Naive thymus-derived CD4-positive, alpha-beta T cell (primary cell): ENCODE results near the gene TNFRSF1B. TPM values are rescaled to one million over a fixed set of nuclear protein-coding genes. Genes with fewer than 3 reads are reported as not detected.
A peak's percentile ranks its signal among the peaks of the same experiment; 100 is the strongest.

Source experiments
- ATAC-seq: fragments of 150-1000 bp; cut with Tn5 transposase; 2 replicates; pipeline ENCODE4 v1.10.0; 2021; ENCODE audit warnings: mild to moderate bottlenecking, moderate library complexity
- CTCF ChIA-PET: fragments of 350-600 bp; sonication (Branson Sonifier 250); formaldehyde crosslinking; loops from one replicate; lab custom pipeline; 2021; ENCODE audit warnings: antibody characterized with exemption; lab: Charles Lee
- POLR2A ChIA-PET: fragments of 350-600 bp; sonication (Branson Sonifier 250); formaldehyde crosslinking; loops from one replicate; lab custom pipeline; 2021; ENCODE audit warnings: antibody characterized with exemption, inconsistent platforms; lab: Charles Lee
- DNase-seq, 9 donors: peaks; one replicate each; pipeline versions ENCODE4 v3.0.0 to v3.0.0-alpha.2; 2020 to 2022; ENCODE audit warnings: mixed read lengths in 1 of 9
- H3K27ac ChIP-seq: one replicate; pipeline ENCODE4 v1.7.0; 2013; ENCODE audit warnings: mild to moderate bottlenecking, low read depth, low read length, moderate library complexity
- H3K27me3 ChIP-seq, 2 donors: one replicate each; pipeline ENCODE4 v1.7.0; 2013; ENCODE audit warnings: low read length in 2 of 2, mild to moderate bottlenecking in 2 of 2, moderate library complexity in 2 of 2; ENCODE audit not compliant: control insufficient read depth in 2 of 2, insufficient read depth in 2 of 2
- H3K36me3 ChIP-seq, 3 experiments: 1 replicate in 2 of 3; 2 replicates in 1 of 3; pipeline ENCODE4 v1.7.0; 2013; ENCODE audit warnings: low read length in 3 of 3, mild to moderate bottlenecking in 3 of 3, moderate library complexity in 1 of 3; ENCODE audit not compliant: insufficient read depth in 3 of 3, control insufficient read depth in 2 of 3
- H3K4me1 ChIP-seq, 2 donors: one replicate each; pipeline ENCODE4 v1.7.0; 2013; ENCODE audit warnings: low read length in 2 of 2, mild to moderate bottlenecking in 2 of 2, moderate library complexity in 1 of 2; ENCODE audit not compliant: control insufficient read depth in 2 of 2, insufficient read depth in 2 of 2
- H3K4me3 ChIP-seq: 2 replicates; pipeline ENCODE4 v1.7.0; 2013; ENCODE audit warnings: mild to moderate bottlenecking, low read length
- H3K9me3 ChIP-seq, 3 experiments: 1 replicate in 2 of 3; 2 replicates in 1 of 3; pipeline ENCODE4 v1.7.0; 2013; ENCODE audit warnings: low read length in 3 of 3; ENCODE audit not compliant: control insufficient read depth in 2 of 3
- H3K27ac Mint-ChIP-seq, 9 donors: one replicate each; pipeline ENCODE4 v1.8.0; 2020 to 2022; ENCODE audit warnings: mixed read lengths in 9 of 9, mild to moderate bottlenecking in 8 of 9, moderate library complexity in 5 of 9, inconsistent platforms in 2 of 9
- H3K27me3 Mint-ChIP-seq, 5 donors: one replicate each; pipeline ENCODE4 v1.8.0; 2021 to 2022; ENCODE audit warnings: mixed read lengths in 5 of 5, mild to moderate bottlenecking in 1 of 5
- H3K36me3 Mint-ChIP-seq, 5 donors: one replicate each; pipeline ENCODE4 v1.8.0; 2020 to 2022; ENCODE audit warnings: mixed read lengths in 5 of 5, mild to moderate bottlenecking in 3 of 5, inconsistent platforms in 1 of 5
- H3K4me1 Mint-ChIP-seq, 7 donors: one replicate each; pipeline ENCODE4 v1.8.0; 2020 to 2022; ENCODE audit warnings: mixed read lengths in 7 of 7, mild to moderate bottlenecking in 3 of 7, inconsistent platforms in 1 of 7
- H3K4me3 Mint-ChIP-seq, 10 donors: one replicate each; pipeline ENCODE4 v1.8.0; 2020 to 2022; ENCODE audit warnings: mild to moderate bottlenecking in 10 of 10, mixed read lengths in 10 of 10, moderate library complexity in 6 of 10, inconsistent platforms in 2 of 10
- H3K9me3 Mint-ChIP-seq, 11 donors: one replicate each; pipeline ENCODE4 v1.8.0; 2020 to 2022; ENCODE audit warnings: mixed read lengths in 11 of 11, mild to moderate bottlenecking in 4 of 11, inconsistent platforms in 1 of 11, moderate library complexity in 1 of 11
- intact Hi-C, 2 donors: fragments of 100-400 bp; cut with micrococcal nuclease; formaldehyde crosslinking; loops; one replicate each; pipeline ENCODE4 v1.15.1; 2023
- polyA plus RNA-seq, 2 donors: library from polyadenylated mRNA; unstranded; fragments of 300-500 nt; fragmentation: Illumina TruSeq; gene quantifications; one replicate each; pipeline ENCODE4 v1.2.3, GENCODE V29; 2021
- total RNA-seq, 6 experiments: library from RNA in 5 of 6; stranded (reverse) in 5 of 6; gene quantifications; 1 replicate in 5 of 6; 2 replicates in 1 of 6; pipeline ENCODE4 v1.2.3 and lab custom pipeline; 2021 to 2026

TNFRSF1B gene
- total and polyA plus RNA-seq, 7 experiments from 2014 or later: 30.1 to 278 (median 48.2) TPM

DNA sequence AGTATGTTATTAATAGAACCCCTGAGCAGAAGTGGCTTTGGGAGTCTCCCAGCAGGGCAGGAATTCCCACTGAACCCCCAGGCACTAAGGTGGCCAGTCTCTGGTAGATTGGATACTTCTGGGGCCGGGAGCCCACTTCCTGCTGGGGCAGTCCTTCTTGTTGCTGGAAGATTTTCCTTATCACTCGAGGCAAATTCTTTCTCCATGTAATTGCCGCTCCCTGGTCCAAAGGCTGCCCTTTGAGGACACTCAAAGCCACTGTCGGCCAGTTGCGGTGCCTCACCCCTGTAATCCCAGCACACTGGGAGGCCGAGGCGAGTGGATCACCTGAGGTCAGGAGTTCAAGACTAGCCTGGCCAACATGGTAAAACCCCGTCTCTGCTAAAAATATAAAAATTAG is 22.6 kb upstream of the TNFRSF1B start:
- Histone ChIP-seq H3K36me3 (no peaks in the 10 kb centered on the region), H3K27ac (no peak overlapping the region), H3K9me3 (no peaks in the 10 kb centered on the region), H3K27me3 (no peaks in the 10 kb centered on the region), H3K4me3 (no peak overlapping the region), H3K4me1 (peaks cover 36 to 49% of the 10 kb centered on the region in 2 donors)
- Mint-ChIP-seq H3K27me3 (no peaks in the 10 kb centered on the region), H3K4me3 (peak overlapping the region in 4 of 10 donors; percentile 56 to 69 (median 60)), H3K27ac (peak overlapping the region; percentile 77 to 94 (median 92)), H3K9me3 (peaks cover 0 to 2% (median 0%) of the 10 kb centered on the region in 11 donors), H3K4me1 (peaks cover 47 to 63% (median 58%) of the 10 kb centered on the region in 7 donors), H3K36me3 (peaks cover 0 to 15% (median 0%) of the 10 kb centered on the region in 5 donors)
- intact Hi-C loops: no loop called here
- ATAC-seq (no peak), DNase-seq (no peak)
- CTCF ChIA-PET: interaction anchor here (0.9 to 1.3 kb wide), 3 partner anchors 13 to 31 kb away, joined by 3 to 4 read pairs (median 3); no protein-coding TSS in a partner anchor
- POLR2A ChIA-PET: interaction anchor here (0.8 to 1.5 kb wide), 3 partner anchors 13 to 52 kb away, joined by 3 to 4 read pairs (median 3); no protein-coding TSS in a partner anchor

DNA sequence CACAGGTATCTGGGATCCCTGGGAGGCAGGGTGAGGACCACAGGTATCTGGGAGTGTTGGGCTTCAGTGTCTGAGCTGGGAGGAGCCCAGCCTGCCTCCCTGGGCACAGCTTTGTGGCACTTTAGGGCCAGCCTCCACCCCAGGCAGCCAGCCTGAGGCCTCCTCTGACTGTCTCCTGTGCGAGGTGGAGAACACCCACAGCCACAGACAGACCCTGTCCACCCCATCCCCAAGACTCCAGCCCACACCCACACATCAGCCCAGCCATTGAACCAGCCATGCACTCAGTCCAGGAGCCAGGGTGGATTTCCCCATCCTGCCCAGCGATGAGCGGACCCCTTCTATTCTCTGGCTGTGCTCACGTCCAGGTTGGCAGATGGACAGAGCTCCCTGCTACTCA is 21.8 kb upstream of the TNFRSF1B start:
- H3K27ac ChIP-seq: no peak overlapping the region
- H3K9me3 Mint-ChIP-seq: peaks cover 0 to 8% (median 1%) of the 10 kb centered on the region in 11 donors
- ATAC-seq (no peak), DNase-seq (no peak)
- intact Hi-C loops: no loop called here
- no peaks in the 10 kb centered on the region for H3K36me3 ChIP-seq
- ChIA-PET CTCF (interaction anchor here (0.8 to 1.3 kb wide), 3 partner anchors 12 to 65 kb away, joined by 3 to 4 read pairs (median 3); no protein-coding TSS in a partner anchor), POLR2A (interaction anchor here (0.6 to 1.5 kb wide), 2 partner anchors 10 to 33 kb away, joined by 3 read pairs; no protein-coding TSS in a partner anchor)
- peaks cover 49 to 69% (median 65%) of the 10 kb centered on the region in 7 donors for H3K4me1 Mint-ChIP-seq
- H3K4me1 ChIP-seq: peaks cover 43 to 56% of the 10 kb centered on the region in 2 donors
- no peaks in the 10 kb centered on the region for H3K9me3 ChIP-seq
- H3K27me3 Mint-ChIP-seq: no peaks in the 10 kb centered on the region
- H3K4me3 ChIP-seq: no peak overlapping the region
- H3K36me3 Mint-ChIP-seq: peaks cover 0 to 20% (median 0%) of the 10 kb centered on the region in 5 donors
- H3K4me3 Mint-ChIP-seq: no peak overlapping the region
- H3K27me3 ChIP-seq: no peaks in the 10 kb centered on the region
- H3K27ac Mint-ChIP-seq: peak overlapping the region in 7 of 9 donors; percentile 36 to 94 (median 65)

DNA sequence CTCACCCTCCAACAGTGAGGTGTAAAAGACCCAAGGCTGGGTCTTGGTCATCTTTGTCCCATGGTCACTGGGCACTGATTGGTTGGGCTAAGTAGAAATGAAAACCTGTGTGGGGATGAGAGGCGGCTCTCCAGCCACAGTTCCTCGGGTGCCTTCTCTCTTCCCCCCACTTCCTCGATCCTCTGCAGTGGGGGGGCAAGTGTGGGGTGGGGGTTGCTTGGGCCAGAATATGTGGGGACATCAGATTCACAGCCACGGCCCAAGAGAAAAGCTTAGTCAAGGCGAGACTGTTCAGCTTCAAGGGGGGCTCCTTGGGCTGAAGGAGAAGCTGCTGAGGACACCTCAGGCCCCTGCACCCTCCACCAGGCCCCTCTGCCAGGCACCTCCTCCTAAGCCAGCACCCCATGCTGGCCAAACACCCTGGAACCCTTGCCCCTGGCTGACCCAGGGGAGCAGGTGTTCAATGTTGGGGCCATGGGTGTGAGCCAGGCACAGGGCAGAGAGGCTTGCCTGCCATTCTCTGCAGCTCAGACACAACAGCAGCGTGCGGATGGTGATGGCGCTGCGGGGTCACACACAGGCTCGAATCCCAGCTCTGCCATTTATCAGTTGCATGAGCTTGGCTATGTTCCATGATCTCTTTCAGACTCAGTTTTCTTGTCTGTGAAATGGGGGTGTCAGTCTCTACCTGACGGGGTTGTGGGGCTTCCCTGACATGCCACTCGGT is 21.0 kb upstream of the TNFRSF1B start:
- DNase-seq: no peak
- Mint-ChIP-seq H3K9me3 (peaks cover 0 to 11% (median 2%) of the 10 kb centered on the region in 11 donors), H3K27me3 (no peaks in the 10 kb centered on the region), H3K4me1 (peaks cover 55 to 78% (median 74%) of the 10 kb centered on the region in 7 donors), H3K36me3 (peaks cover 0 to 24% (median 0%) of the 10 kb centered on the region in 5 donors), H3K4me3 (peak overlapping the region in 2 of 10 donors; percentile 14 to 46), H3K27ac (peak overlapping the region; percentile 36 to 99 (median 92))
- intact Hi-C loops: loop anchor here in 1 of 2 donors (2.0 kb wide), 1 partner anchor 15 kb away; no protein-coding TSS in a partner anchor
- Histone ChIP-seq H3K27me3 (no peaks in the 10 kb centered on the region), H3K27ac (no peak overlapping the region), H3K36me3 (no peaks in the 10 kb centered on the region), H3K4me1 (peaks cover 51 to 65% of the 10 kb centered on the region in 2 donors), H3K4me3 (no peak overlapping the region), H3K9me3 (no peaks in the 10 kb centered on the region)
- ChIA-PET CTCF (interaction anchor here (1.3 to 6.0 kb wide), 3 partner anchors 11 to 65 kb away, joined by 3 to 45 read pairs (median 4); no protein-coding TSS in a partner anchor), POLR2A (interaction anchor here (0.6 to 1.2 kb wide), 2 partner anchors 9 to 20 kb away, joined by 3 to 8 read pairs; partner anchors contain the start of gene TNFRSF1B)
- no peak for ATAC-seq

DNA sequence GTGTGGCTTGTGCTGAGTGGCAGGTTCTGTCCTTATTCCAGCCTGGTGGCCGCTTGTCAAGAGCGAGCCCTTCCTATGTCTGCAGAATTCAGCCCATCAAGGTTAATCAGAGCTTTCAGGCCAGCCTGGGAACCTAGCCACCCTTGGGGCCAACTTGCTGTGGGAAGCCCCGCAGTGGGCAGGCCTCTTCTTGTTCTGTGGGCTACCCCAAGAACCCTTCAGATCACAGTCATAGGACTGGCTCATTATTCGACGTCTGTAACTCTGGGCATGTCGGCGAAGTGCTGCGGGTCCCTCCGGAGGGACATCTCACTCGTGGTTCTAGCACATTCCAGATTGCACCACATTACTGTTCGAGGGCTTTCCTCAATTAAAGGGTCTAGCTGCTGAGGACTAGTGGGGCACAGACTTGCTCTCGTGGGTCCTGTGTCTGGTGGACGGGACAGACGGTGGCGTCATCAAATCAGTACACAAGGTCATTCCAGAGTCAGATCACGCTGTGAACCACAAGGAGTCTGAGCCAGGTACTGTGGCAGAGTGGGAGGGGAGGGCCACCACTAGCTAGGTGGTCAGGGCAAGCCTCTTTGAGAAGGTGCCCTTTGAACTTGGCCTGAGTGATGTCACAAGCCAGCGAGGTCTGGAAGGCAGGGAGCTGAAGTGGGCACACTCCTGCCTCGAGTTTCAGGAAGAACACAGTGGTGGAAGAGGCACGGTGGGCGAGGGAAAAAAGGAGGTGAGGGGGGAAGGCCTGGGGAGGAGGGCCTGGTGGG is 20.3 kb upstream of the TNFRSF1B start:
- H3K27me3 ChIP-seq: no peaks in the 10 kb centered on the region
- intact Hi-C loops: loop anchor here in 1 of 2 donors (2.0 kb wide), 1 partner anchor 14 kb away; no protein-coding TSS in a partner anchor
- H3K4me1 Mint-ChIP-seq: peaks cover 60 to 85% (median 81%) of the 10 kb centered on the region in 7 donors
- peak overlapping the region in 8 of 10 donors; percentile 0 to 76 (median 49) for H3K4me3 Mint-ChIP-seq
- H3K9me3 Mint-ChIP-seq: peaks cover 0 to 11% (median 2%) of the 10 kb centered on the region in 11 donors
- H3K27ac ChIP-seq: no peak overlapping the region
- no peak for ATAC-seq
- peaks cover 0 to 26% (median 0%) of the 10 kb centered on the region in 5 donors for H3K36me3 Mint-ChIP-seq
- no peak for DNase-seq
- H3K4me3 ChIP-seq: no peak overlapping the region
- ChIA-PET CTCF (interaction anchor here (1.3 to 6.0 kb wide), 4 partner anchors 21 to 64 kb away, joined by 4 to 45 read pairs (median 4); no protein-coding TSS in a partner anchor), POLR2A (interaction anchor here (1.0 to 7.9 kb wide), 6 partner anchors 9 to 30 kb away, joined by 4 to 125 read pairs (median 8); partner anchors contain the start of gene TNFRSF1B)
- H3K36me3 ChIP-seq: no peaks in the 10 kb centered on the region
- no peaks in the 10 kb centered on the region for H3K27me3 Mint-ChIP-seq
- H3K9me3 ChIP-seq: no peaks in the 10 kb centered on the region
- peak overlapping the region; percentile 75 to 99 (median 92) for H3K27ac Mint-ChIP-seq
- H3K4me1 ChIP-seq: peaks cover 59 to 72% of the 10 kb centered on the region in 2 donors

DNA sequence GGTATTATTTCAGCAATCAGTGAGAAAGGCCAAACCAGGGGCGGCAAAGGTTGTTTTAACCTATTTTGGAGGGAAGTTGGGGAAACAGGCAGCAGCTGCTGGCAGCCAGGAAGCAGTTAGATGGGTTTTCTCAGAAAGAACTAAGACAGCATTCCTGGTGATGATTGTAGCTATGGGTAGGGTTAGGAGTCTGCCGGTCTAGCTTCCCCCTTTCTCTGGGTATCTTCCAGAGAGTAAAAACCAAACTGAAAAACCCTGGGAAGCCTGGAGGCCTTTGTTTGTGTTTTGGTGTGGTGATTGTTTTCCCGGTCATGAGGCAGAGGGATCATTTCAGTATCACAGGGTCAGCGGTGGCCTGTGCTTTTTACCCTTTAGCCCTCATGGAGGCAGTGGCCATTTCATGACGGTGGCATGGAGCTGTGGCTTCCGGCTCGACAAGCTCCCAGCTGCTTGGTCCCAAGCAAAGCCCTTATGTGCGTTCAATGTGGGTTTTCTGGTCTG is 19.5 kb upstream of the TNFRSF1B start:
- no peaks in the 10 kb centered on the region for H3K9me3 ChIP-seq
- no peaks in the 10 kb centered on the region for H3K36me3 ChIP-seq
- peak overlapping the region; percentile 15 for H3K27ac ChIP-seq
- no peak for ATAC-seq
- no peaks in the 10 kb centered on the region for H3K27me3 ChIP-seq
- intact Hi-C loops: loop anchor here in 1 of 2 donors (2.0 kb wide), 1 partner anchor 14 kb away; no protein-coding TSS in a partner anchor
- H3K27ac Mint-ChIP-seq: peak overlapping the region; percentile 75 to 99 (median 92)
- peaks cover 64 to 92% (median 85%) of the 10 kb centered on the region in 7 donors for H3K4me1 Mint-ChIP-seq
- ChIA-PET CTCF (interaction anchor here (1.3 to 6.0 kb wide), 3 partner anchors 22 to 63 kb away, joined by 4 to 45 read pairs (median 5); no protein-coding TSS in a partner anchor), POLR2A (interaction anchor here (0.6 to 7.9 kb wide), 6 partner anchors 10 to 56 kb away, joined by 3 to 125 read pairs (median 6); no protein-coding TSS in a partner anchor)
- peak overlapping the region in 6 of 10 donors; percentile 44 to 76 (median 54) for H3K4me3 Mint-ChIP-seq
- no peaks in the 10 kb centered on the region for H3K27me3 Mint-ChIP-seq
- H3K9me3 Mint-ChIP-seq: peaks cover 0 to 11% (median 2%) of the 10 kb centered on the region in 11 donors
- no peak overlapping the region for H3K4me3 ChIP-seq
- DNase-seq: no peak
- H3K36me3 Mint-ChIP-seq: peaks cover 0 to 30% (median 0%) of the 10 kb centered on the region in 5 donors
- peaks cover 66 to 79% of the 10 kb centered on the region in 2 donors for H3K4me1 ChIP-seq
